HL-60 (cell line): ENCODE data around the gene APCDD1.

Experiments used
- DNase-seq, 2 experiments: peaks; one replicate each; pipeline ENCODE4 v3.0.0-alpha.2; 2010 to 2020; ENCODE audit warnings: low read depth in 1 of 2, low spot score in 1 of 2
- H3K27ac ChIP-seq: fragments of 250-450 bp; sonication (Bioruptor Pico); replicated peaks from 2 replicates; pipeline ENCODE4 v1.5.1; 2020; ENCODE audit warnings: mild to moderate bottlenecking, moderate library complexity
- H3K27me3 ChIP-seq: fragments of 250-450 bp; sonication (Bioruptor Pico); 2 replicates; pipeline ENCODE4 v1.5.1; 2021; ENCODE audit warnings: mild to moderate bottlenecking, moderate library complexity; ENCODE audit not compliant: insufficient read depth, poor library complexity, severe bottlenecking
- H3K4me3 ChIP-seq: replicated peaks from 2 replicates; pipeline ENCODE4 v1.5.1; 2011; ENCODE audit warnings: mild to moderate bottlenecking, control low read depth, low read length; ENCODE audit not compliant: insufficient read depth
- GABPA ChIP-seq: IDR thresholded peaks from 2 replicates; pipeline ENCODE4 v1.6.1; 2012; ENCODE audit warnings: low read depth
- POLR2AphosphoS5 ChIP-seq: IDR thresholded peaks from 2 replicates; pipeline ENCODE4 v1.6.1; 2012; ENCODE audit warnings: low read depth
- SPI1 ChIP-seq: IDR thresholded peaks from 2 replicates; pipeline ENCODE4 v1.6.1; 2012; ENCODE audit warnings: low read depth, mild to moderate bottlenecking, borderline replicate concordance
- TF ChIP-seq, protein P1 (sequence below): IDR thresholded peaks from 2 replicates; pipeline ENCODE4 v1.6.1; 2012; ENCODE audit warnings: low read depth; ENCODE audit not compliant: insufficient replicate concordance
- TF ChIP-seq, protein P2 (sequence below): IDR thresholded peaks from one replicate; pipeline ENCODE4 v1.5.1; 2011; ENCODE audit warnings: low read length, control low read depth, inconsistent platforms; ENCODE audit not compliant: insufficient read depth

Gene APCDD1

GRCh38 chr18:10461989-10462388 is 7.6 kb downstream of the APCDD1 start:
- no peak for DNase-seq
- H3K27me3 ChIP-seq: peaks cover 16% of the 10 kb centered on the region
- TF ChIP-seq, protein P1, sequence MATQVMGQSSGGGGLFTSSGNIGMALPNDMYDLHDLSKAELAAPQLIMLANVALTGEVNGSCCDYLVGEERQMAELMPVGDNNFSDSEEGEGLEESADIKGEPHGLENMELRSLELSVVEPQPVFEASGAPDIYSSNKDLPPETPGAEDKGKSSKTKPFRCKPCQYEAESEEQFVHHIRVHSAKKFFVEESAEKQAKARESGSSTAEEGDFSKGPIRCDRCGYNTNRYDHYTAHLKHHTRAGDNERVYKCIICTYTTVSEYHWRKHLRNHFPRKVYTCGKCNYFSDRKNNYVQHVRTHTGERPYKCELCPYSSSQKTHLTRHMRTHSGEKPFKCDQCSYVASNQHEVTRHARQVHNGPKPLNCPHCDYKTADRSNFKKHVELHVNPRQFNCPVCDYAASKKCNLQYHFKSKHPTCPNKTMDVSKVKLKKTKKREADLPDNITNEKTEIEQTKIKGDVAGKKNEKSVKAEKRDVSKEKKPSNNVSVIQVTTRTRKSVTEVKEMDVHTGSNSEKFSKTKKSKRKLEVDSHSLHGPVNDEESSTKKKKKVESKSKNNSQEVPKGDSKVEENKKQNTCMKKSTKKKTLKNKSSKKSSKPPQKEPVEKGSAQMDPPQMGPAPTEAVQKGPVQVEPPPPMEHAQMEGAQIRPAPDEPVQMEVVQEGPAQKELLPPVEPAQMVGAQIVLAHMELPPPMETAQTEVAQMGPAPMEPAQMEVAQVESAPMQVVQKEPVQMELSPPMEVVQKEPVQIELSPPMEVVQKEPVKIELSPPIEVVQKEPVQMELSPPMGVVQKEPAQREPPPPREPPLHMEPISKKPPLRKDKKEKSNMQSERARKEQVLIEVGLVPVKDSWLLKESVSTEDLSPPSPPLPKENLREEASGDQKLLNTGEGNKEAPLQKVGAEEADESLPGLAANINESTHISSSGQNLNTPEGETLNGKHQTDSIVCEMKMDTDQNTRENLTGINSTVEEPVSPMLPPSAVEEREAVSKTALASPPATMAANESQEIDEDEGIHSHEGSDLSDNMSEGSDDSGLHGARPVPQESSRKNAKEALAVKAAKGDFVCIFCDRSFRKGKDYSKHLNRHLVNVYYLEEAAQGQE: no peak
- no peak for TF ChIP-seq POLR2AphosphoS5
- no peak for TF ChIP-seq SPI1
- TF ChIP-seq, protein P2, sequence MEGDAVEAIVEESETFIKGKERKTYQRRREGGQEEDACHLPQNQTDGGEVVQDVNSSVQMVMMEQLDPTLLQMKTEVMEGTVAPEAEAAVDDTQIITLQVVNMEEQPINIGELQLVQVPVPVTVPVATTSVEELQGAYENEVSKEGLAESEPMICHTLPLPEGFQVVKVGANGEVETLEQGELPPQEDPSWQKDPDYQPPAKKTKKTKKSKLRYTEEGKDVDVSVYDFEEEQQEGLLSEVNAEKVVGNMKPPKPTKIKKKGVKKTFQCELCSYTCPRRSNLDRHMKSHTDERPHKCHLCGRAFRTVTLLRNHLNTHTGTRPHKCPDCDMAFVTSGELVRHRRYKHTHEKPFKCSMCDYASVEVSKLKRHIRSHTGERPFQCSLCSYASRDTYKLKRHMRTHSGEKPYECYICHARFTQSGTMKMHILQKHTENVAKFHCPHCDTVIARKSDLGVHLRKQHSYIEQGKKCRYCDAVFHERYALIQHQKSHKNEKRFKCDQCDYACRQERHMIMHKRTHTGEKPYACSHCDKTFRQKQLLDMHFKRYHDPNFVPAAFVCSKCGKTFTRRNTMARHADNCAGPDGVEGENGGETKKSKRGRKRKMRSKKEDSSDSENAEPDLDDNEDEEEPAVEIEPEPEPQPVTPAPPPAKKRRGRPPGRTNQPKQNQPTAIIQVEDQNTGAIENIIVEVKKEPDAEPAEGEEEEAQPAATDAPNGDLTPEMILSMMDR: no peak
- no peak for TF ChIP-seq GABPA
- H3K4me3 ChIP-seq: no peak overlapping the region
- no peak overlapping the region for H3K27ac ChIP-seq

GRCh38 chr18:10462597-10462996 is 8.2 kb downstream of the APCDD1 start:
- H3K27me3 ChIP-seq: peaks cover 14% of the 10 kb centered on the region
- TF ChIP-seq, protein P2: no peak
- TF ChIP-seq, protein P1: no peak
- TF ChIP-seq SPI1 (no peak), POLR2AphosphoS5 (no peak), GABPA (no peak)
- no peak overlapping the region for H3K4me3 ChIP-seq
- H3K27ac ChIP-seq: no peak overlapping the region
- no peak for DNase-seq

DNA sequence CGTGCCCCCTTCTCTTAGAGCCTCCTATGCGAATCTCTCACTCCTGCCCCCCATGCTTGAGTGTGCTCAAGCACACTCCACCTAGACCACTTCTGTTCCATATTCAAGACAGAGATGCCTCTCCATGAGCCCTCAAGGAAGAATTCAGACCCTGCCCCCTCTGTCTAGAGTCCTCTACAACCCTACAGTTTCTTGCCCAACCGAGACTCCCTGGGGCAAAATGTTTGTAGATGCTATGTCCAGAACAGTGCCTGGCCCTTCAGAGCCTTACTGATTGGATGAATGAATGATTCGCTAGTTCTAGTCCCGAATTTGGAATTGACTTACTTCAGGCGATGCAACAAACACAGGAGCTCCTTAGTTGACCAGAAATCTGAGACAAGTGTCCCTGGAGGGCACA is 8.7 kb downstream of the APCDD1 start:
- DNase-seq: no peak
- peaks cover 9% of the 10 kb centered on the region for H3K27me3 ChIP-seq
- TF ChIP-seq, protein P2: no peak
- TF ChIP-seq SPI1 (no peak), POLR2AphosphoS5 (no peak), GABPA (no peak)
- TF ChIP-seq, protein P1: no peak
- H3K4me3 ChIP-seq: no peak overlapping the region
- H3K27ac ChIP-seq: no peak overlapping the region
